CD14-positive monocyte (primary cell): ENCODE data around the gene VRK3. TPM values are rescaled to one million over a fixed set of nuclear protein-coding genes. Genes with fewer than 3 reads are reported as not detected.
A peak's percentile ranks its signal among the peaks of the same experiment; 100 is the strongest.

Source experiments
- DNase-seq, 3 donors: peaks; one replicate each; pipeline ENCODE4 v3.0.0-alpha.2; 2011 to 2022
- H2AFZ ChIP-seq: 2 replicates; pipeline ENCODE4 v1.6.0; 2012; ENCODE audit warnings: mild to moderate bottlenecking, low read depth, low read length, inconsistent platforms; ENCODE audit not compliant: insufficient read depth, poor library complexity, severe bottlenecking
- H3K27ac ChIP-seq, 2 donors: 1 replicate in 1 of 2; 2 replicates in 1 of 2; pipeline ENCODE4 v1.5.1; 2012 to 2013; ENCODE audit warnings: low read length in 2 of 2, control low read depth in 1 of 2, inconsistent platforms in 1 of 2, low read depth in 1 of 2, mild to moderate bottlenecking in 1 of 2
- H3K27me3 ChIP-seq, 2 donors: one replicate each; pipeline versions ENCODE4 v1.6.0 to v1.6.1; 2011 to 2013; ENCODE audit warnings: low read length in 2 of 2; ENCODE audit not compliant: control insufficient read depth in 2 of 2, insufficient read depth in 2 of 2
- H3K36me3 ChIP-seq, 2 donors: replicated peaks in 1 of 2; 1 replicate in 1 of 2; 2 replicates in 1 of 2; pipeline versions ENCODE4 v1.5.1 to v1.6.1; 2012 to 2013; ENCODE audit warnings: low read length in 2 of 2, control low read depth in 1 of 2, inconsistent platforms in 1 of 2, mild to moderate bottlenecking in 1 of 2; ENCODE audit not compliant: insufficient read depth in 2 of 2, control insufficient read depth in 1 of 2
- H3K4me1 ChIP-seq, 2 donors: 1 replicate in 1 of 2; 2 replicates in 1 of 2; pipeline versions ENCODE4 v1.5.1 to v1.6.1; 2012 to 2013; ENCODE audit warnings: low read length in 2 of 2, control low read depth in 1 of 2, inconsistent platforms in 1 of 2, mild to moderate bottlenecking in 1 of 2, moderate library complexity in 1 of 2; ENCODE audit not compliant: insufficient read depth in 2 of 2, control insufficient read depth in 1 of 2
- H3K4me2 ChIP-seq: replicated peaks from 2 replicates; pipeline ENCODE3; 2012; ENCODE audit warnings: low read length, moderate library complexity, mild to moderate bottlenecking; ENCODE audit not compliant: poor library complexity, severe bottlenecking; ENCODE audit errors: extremely low read depth
- H3K4me3 ChIP-seq, 3 experiments: fragments of 200-600 bp in 1 of 3; sonication (generic) in 1 of 3; replicated peaks in 1 of 3; 1 replicate in 2 of 3; 2 replicates in 1 of 3; pipeline ENCODE4 v1.5.1; 2011 to 2013; ENCODE audit warnings: low read length in 3 of 3, mild to moderate bottlenecking in 3 of 3, control low read depth in 2 of 3, low read depth in 2 of 3, inconsistent platforms in 1 of 3, moderate library complexity in 1 of 3
- H3K79me2 ChIP-seq: 2 replicates; pipeline ENCODE4 v1.6.0; 2012; ENCODE audit warnings: mild to moderate bottlenecking, control low read depth, inconsistent platforms, low read length, moderate library complexity; ENCODE audit not compliant: insufficient read depth
- H3K9ac ChIP-seq: 2 replicates; pipeline ENCODE4 v1.6.0; 2017; ENCODE audit warnings: low read length, mild to moderate bottlenecking; ENCODE audit not compliant: insufficient read depth, poor library complexity, severe bottlenecking
- H3K9me3 ChIP-seq, 2 donors: replicated peaks in 1 of 2; 1 replicate in 1 of 2; 2 replicates in 1 of 2; pipeline versions ENCODE4 v1.5.1 to v1.6.1; 2012 to 2013; ENCODE audit warnings: low read length in 2 of 2, control low read depth in 1 of 2; ENCODE audit not compliant: control insufficient read depth in 1 of 2, insufficient read depth in 1 of 2
- H4K20me1 ChIP-seq: 2 replicates; pipeline ENCODE4 v1.6.0; 2012; ENCODE audit warnings: mild to moderate bottlenecking, low read length, control low read depth, moderate library complexity; ENCODE audit not compliant: insufficient read depth
- H3K27ac Mint-ChIP-seq, 7 donors: one replicate each; pipeline ENCODE4 v1.8.0; 2020; ENCODE audit warnings: mild to moderate bottlenecking in 7 of 7, mixed read lengths in 7 of 7, moderate library complexity in 6 of 7, inconsistent platforms in 2 of 7
- H3K27me3 Mint-ChIP-seq, 3 donors: one replicate each; pipeline ENCODE4 v1.8.0; 2021 to 2022; ENCODE audit warnings: low read depth in 3 of 3, mild to moderate bottlenecking in 3 of 3, mixed read lengths in 3 of 3, moderate library complexity in 3 of 3, inconsistent platforms in 1 of 3
- H3K36me3 Mint-ChIP-seq, 2 donors: one replicate each; pipeline ENCODE4 v1.8.0; 2020; ENCODE audit warnings: mixed read lengths in 2 of 2, inconsistent platforms in 1 of 2, mild to moderate bottlenecking in 1 of 2
- H3K4me1 Mint-ChIP-seq: one replicate; pipeline ENCODE4 v1.8.0; 2020; ENCODE audit warnings: mild to moderate bottlenecking, mixed read lengths
- H3K4me3 Mint-ChIP-seq, 2 donors: one replicate each; pipeline ENCODE4 v1.8.0; 2020; ENCODE audit warnings: mild to moderate bottlenecking in 2 of 2, mixed read lengths in 2 of 2, moderate library complexity in 1 of 2
- H3K9me3 Mint-ChIP-seq, 7 donors: one replicate each; pipeline ENCODE4 v1.8.0; 2020 to 2022; ENCODE audit warnings: mixed read lengths in 7 of 7, mild to moderate bottlenecking in 6 of 7, moderate library complexity in 6 of 7, inconsistent platforms in 2 of 7
- WGBS: methylation state at CpG from one replicate; pipeline ENCODE4 v1.1.5; 2013; ENCODE audit warnings: missing lambda C conversion rate; ENCODE audit not compliant: insufficient coverage; 5-methylcytosine and 5-hydroxymethylcytosine counted together
- intact Hi-C, 2 donors: fragments of 100-400 bp; cut with micrococcal nuclease; formaldehyde crosslinking; loops; one replicate each; pipeline versions ENCODE4 v1.15.0 to v1.15.1; 2023
- polyA plus RNA-seq, 3 donors: library from polyadenylated mRNA; depleted of rRNA in 1 of 3; unstranded in 2 of 3; stranded (reverse) in 1 of 3; fragments of 300-500 nt in 2 of 3; fragments of >200 nt in 1 of 3; fragmentation: Illumina TruSeq in 2 of 3; gene quantifications; 1 replicate in 2 of 3; 2 replicates in 1 of 3; pipeline ENCODE4 v1.2.3, GENCODE V29; 2012 to 2021
- TF ChIP-seq, protein P1 (sequence below): fragments of 200-600 bp; IDR thresholded peaks from one replicate; pipeline ENCODE4 v1.8.0; 2022; ENCODE audit warnings: antibody characterized with exemption, mild to moderate bottlenecking

Gene VRK3
- polyA plus RNA-seq, 3 donors = 42.8 to 47.3 (median 46.8) TPM

DNA sequence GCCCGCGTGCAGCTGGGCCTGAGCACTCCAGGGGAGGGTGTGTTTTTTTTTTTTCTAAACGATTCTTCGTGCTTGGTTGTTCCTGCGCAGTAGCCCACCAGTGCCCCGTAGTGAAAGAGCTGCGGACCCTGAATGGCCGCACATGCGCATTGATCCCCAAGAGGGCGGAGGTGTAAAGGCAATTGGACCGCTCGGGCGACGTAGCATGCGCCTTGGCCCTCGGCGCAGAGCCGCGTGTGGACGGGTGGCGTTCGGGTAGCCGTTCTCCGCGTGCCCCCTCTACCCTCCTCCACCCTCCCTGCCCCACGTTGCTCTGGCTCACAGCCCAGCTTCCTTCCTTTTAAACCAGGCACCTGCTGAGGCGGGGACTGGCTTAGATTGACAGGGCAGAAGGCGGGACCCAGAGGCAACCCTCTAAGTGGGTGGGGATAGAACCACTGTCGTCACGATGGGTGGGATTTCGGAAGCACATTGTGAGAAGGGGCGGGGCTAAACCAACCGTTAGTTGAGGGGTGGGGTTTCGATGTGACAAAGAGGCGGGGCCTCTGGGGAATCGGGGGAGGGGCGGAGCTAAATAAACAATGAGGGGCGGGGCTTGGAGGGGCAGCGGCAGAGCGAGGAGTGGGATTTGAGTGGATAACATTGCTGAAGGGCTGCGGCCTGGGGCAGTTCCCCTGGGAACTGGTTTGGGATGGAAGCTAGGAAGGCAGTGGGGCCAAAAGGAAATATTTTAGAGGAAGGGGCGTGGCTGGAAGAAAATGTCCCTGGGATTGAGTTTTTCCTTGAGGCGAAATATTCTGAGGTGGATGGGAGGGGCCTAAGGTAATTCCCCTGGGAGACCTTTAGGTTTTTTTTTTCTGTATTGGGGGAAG is 95.3 kb downstream of the VRK3 start:
- peaks cover 45% of the 10 kb centered on the region for H3K4me1 Mint-ChIP-seq
- 6% methylated on average over 40 of the region's 43 CpGs for WGBS
- Histone ChIP-seq H3K9me3 (no peaks in the 10 kb centered on the region), H3K4me1 (peaks cover 33 to 49% of the 10 kb centered on the region in 2 donors), H3K9ac (peak overlapping the region; percentile 84), H3K27me3 (no peaks in the 10 kb centered on the region), H3K27ac (peak overlapping the region; percentile 88 to 95), H4K20me1 (peaks cover 67% of the 10 kb centered on the region), H3K4me2 (peak overlapping the region; percentile 89), H3K36me3 (peaks cover 20 to 46% of the 10 kb centered on the region in 2 donors), H2AFZ (peak overlapping the region; percentile 85), H3K79me2 (peaks cover 32% of the 10 kb centered on the region), H3K4me3 (peak overlapping the region; percentile 82 to 91 (median 83))
- DNase-seq = peak; percentile 88 to 96 (median 96)
- peaks cover 37 to 43% of the 10 kb centered on the region in 2 donors for H3K36me3 Mint-ChIP-seq
- peaks cover 0 to 6% (median 5%) of the 10 kb centered on the region in 3 donors for H3K27me3 Mint-ChIP-seq
- H3K4me3 Mint-ChIP-seq = peak overlapping the region; percentile 90 to 97
- TF ChIP-seq, protein P1, sequence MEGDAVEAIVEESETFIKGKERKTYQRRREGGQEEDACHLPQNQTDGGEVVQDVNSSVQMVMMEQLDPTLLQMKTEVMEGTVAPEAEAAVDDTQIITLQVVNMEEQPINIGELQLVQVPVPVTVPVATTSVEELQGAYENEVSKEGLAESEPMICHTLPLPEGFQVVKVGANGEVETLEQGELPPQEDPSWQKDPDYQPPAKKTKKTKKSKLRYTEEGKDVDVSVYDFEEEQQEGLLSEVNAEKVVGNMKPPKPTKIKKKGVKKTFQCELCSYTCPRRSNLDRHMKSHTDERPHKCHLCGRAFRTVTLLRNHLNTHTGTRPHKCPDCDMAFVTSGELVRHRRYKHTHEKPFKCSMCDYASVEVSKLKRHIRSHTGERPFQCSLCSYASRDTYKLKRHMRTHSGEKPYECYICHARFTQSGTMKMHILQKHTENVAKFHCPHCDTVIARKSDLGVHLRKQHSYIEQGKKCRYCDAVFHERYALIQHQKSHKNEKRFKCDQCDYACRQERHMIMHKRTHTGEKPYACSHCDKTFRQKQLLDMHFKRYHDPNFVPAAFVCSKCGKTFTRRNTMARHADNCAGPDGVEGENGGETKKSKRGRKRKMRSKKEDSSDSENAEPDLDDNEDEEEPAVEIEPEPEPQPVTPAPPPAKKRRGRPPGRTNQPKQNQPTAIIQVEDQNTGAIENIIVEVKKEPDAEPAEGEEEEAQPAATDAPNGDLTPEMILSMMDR = no peak
- H3K27ac Mint-ChIP-seq = peak overlapping the region; percentile 96 to 100 (median 97)
- intact Hi-C loops = loop anchor here (2.0 to 5.0 kb wide), 2 partner anchors 43 to 53 kb away; partner anchors contain the start of genes AKT1S1 (in 1 of the 2) and TBC1D17 (in 1 of the 2)
- peaks cover 0 to 4% (median 0%) of the 10 kb centered on the region in 7 donors for H3K9me3 Mint-ChIP-seq

DNA sequence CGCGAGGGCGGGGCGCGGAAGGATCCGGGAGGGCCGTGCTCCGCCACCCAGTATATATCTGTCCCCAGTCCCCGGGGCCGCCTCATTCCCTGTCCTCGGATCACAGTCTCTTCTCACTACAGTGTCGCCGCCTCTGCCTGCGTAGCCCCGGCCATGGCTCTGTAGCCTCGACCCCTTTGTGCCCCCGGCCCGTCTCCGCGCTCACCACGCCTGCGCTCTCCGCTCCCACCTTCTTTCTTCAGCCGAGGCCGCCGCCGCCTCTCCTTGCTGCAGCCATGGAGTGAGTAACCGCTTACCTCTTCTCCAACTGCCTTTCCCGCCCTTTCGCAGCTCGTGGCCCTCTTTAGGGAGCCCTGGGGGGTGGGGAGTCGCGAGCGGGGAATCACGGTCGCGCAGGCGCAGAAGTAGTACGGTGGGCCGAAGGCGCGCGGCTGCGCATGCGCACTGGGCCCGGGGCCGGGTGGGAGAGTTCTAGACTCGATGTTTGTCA is 96.0 kb downstream of the VRK3 start, which contains the start of the genes ATF5 and NUP62:
Gene ATF5, plus strand, starts transcription at position 85 of the 490 bp plus-strand sequence. CDS start 1,646 bp downstream, outside the sequence.
Gene NUP62, minus strand, starts transcription at position 384 of the 490 bp plus-strand sequence. CDS start 19,697 bp downstream, outside the sequence.
- intact Hi-C loops = loop anchor here (2.0 to 5.0 kb wide), 2 partner anchors 42 to 52 kb away; partner anchors contain the start of genes AKT1S1 (in 1 of the 2) and TBC1D17 (in 1 of the 2)
- peak within 1 kb of the TSS; percentile 84 for H3K9ac ChIP-seq
- peak within 1 kb of the TSS; percentile 85 for H2AFZ ChIP-seq
- no peaks in the 10 kb centered on the region for H3K27me3 ChIP-seq
- Mint-ChIP-seq H3K4me3 (peak within 1 kb of the TSS; percentile 90 to 97), H3K4me1 (peaks cover 50% of the 10 kb centered on the region), H3K27ac (peak within 1 kb of the TSS; percentile 96 to 100 (median 97)), H3K36me3 (peaks cover 44 to 50% of the 10 kb centered on the region in 2 donors), H3K27me3 (peaks cover 0 to 6% (median 2%) of the 10 kb centered on the region in 3 donors), H3K9me3 (peaks cover 0 to 4% (median 0%) of the 10 kb centered on the region in 7 donors)
- peak within 1 kb of the TSS; percentile 88 to 95 for H3K27ac ChIP-seq
- TF ChIP-seq, protein P1 = no peak
- peaks cover 39% of the 10 kb centered on the region for H3K79me2 ChIP-seq
- no peaks in the 10 kb centered on the region for H3K9me3 ChIP-seq
- H3K36me3 ChIP-seq = peaks cover 26 to 53% of the 10 kb centered on the region in 2 donors
- H3K4me3 ChIP-seq = peak within 1 kb of the TSS; percentile 82 to 91 (median 83)
- DNase-seq = peak; percentile 84 to 86 (median 85)
- WGBS = under 1% methylated on average over 45 of the region's 48 CpGs
- peaks cover 36 to 56% of the 10 kb centered on the region in 2 donors for H3K4me1 ChIP-seq
- H3K4me2 ChIP-seq = peak within 1 kb of the TSS; percentile 89
- H4K20me1 ChIP-seq = peaks cover 74% of the 10 kb centered on the region
